ENCODE data around the gene GNAT2.
A peak's percentile ranks its signal among the peaks of the same experiment; 100 is the strongest.

Gene GNAT2

DNA sequence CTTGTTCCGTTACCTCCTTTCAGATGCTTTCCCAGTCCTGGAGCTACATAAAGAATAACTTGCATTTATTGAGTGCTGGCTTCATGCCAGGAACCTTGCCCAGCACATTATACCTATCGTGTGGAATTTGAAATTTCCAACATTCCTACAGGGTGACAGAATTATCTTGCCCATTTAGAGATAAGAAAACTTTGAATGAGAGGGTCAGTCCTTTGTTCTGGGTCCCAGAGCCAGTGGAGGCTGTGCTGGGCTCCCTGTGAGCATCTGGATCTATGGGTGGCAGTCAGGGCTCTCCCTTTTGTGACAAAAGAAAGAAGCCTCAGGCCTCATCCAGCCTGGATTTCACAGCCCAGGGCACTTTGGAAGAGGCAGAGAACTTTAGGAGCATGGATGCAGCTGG, 39.7 kb upstream of the GNAT2 start:
- H3K4me2 ChIP-seq = peak overlapping the region; percentile 60 to 97 (median 83)

DNA sequence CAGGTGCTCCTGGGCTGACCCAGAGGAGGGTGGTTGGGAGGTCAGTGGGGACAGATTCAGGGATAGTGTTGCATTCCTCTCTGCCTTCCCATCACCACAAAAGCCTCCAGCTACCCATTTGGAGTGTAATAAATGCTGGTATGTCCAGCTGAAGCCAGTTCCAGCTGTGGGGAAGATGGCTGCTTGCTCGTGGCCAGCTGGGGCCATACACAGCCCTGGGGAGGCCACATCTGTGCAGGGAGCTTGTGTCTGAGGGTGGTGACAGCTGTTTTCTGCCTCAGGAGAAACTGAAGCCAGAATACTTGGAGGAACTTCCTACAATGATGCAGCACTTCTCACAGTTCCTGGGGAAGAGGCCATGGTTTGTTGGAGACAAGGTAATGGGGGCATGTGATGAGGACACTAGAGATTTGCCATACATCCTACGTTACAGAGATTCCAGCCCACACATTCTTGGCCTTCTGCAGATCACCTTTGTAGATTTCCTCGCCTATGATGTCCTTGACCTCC, 39.2 kb upstream of the GNAT2 start:
- no peaks in the 10 kb centered on the region for H3K9me3 ChIP-seq (replicated peaks in 1 of 11)
- no peak for TF ChIP-seq Cebpa-rat (IDR thresholded peaks at IDR 0.05)

More for the DNA sequence above, 39.7 kb upstream of the GNAT2 start:
- Histone ChIP-seq H4K20me1 (peaks cover 0 to 5% (median 0%) of the 10 kb centered on the region in 11 experiments; a peak in 1 of 22 replicates), H3K4me1 (peaks cover 50 to 82% (median 70%) of the 10 kb centered on the region in 10 experiments), H3K9me3 (replicated peaks in 1 of 11) (no peaks in the 10 kb centered on the region), H3K27ac (peak overlapping the region in 7 of 11 experiments; percentile 29 to 63 (median 53); a peak in 13 of 22 replicates), H3K27me3 (no peaks in the 10 kb centered on the region), H3K9ac (peak overlapping the region in 7 of 11 experiments; percentile 2 to 50 (median 37); a peak in 7 of 22 replicates), H3K36me3 (peaks cover 0 to 16% (median 0%) of the 10 kb centered on the region in 11 experiments; a peak in 3 of 22 replicates), H3K4me3 (no peak overlapping the region)
- no peak for TF ChIP-seq Cebpa-rat (IDR thresholded peaks at IDR 0.05)

GRCh38 chr1:109657970-109658369, 38.6 kb upstream of the GNAT2 start:
- H3K27me3 ChIP-seq = no peaks in the 10 kb centered on the region
- peaks cover 0 to 16% (median 0%) of the 10 kb centered on the region in 11 experiments; a peak in 3 of 22 replicates for H3K36me3 ChIP-seq
- H3K4me3 ChIP-seq = no peak overlapping the region
- H4K20me1 ChIP-seq = peaks cover 0 to 5% (median 0%) of the 10 kb centered on the region in 11 experiments; a peak in 1 of 22 replicates
- H3K9me3 ChIP-seq (replicated peaks in 1 of 11) = no peaks in the 10 kb centered on the region
- H3K27ac ChIP-seq = peak overlapping the region in 4 of 11 experiments; percentile 21 to 61 (median 40); a peak in 4 of 22 replicates
- no peak overlapping the region for H3K9ac ChIP-seq
- peak overlapping the region in 9 of 11 experiments; percentile 71 to 97 (median 93); a peak in 19 of 22 replicates for H3K4me2 ChIP-seq
- H3K4me1 ChIP-seq = peaks cover 50 to 74% (median 65%) of the 10 kb centered on the region in 10 experiments
- TF ChIP-seq Cebpa-rat (IDR thresholded peaks at IDR 0.05) = no peak

More for the DNA sequence above, 39.2 kb upstream of the GNAT2 start:
- H3K4me1 ChIP-seq = peaks cover 50 to 78% (median 68%) of the 10 kb centered on the region in 10 experiments
- no peak overlapping the region for H3K4me3 ChIP-seq
- H3K27me3 ChIP-seq = no peaks in the 10 kb centered on the region
- H4K20me1 ChIP-seq = peaks cover 0 to 5% (median 0%) of the 10 kb centered on the region in 11 experiments; a peak in 1 of 22 replicates
- H3K27ac ChIP-seq = peak overlapping the region in 7 of 11 experiments; percentile 9 to 61 (median 31); a peak in 8 of 22 replicates
- H3K9ac ChIP-seq = peak overlapping the region in 1 of 11 experiments; percentile 33; a peak in 1 of 22 replicates
- peak overlapping the region in 10 of 11 experiments; percentile 6 to 97 (median 86); a peak in 19 of 22 replicates for H3K4me2 ChIP-seq
- peaks cover 0 to 16% (median 0%) of the 10 kb centered on the region in 11 experiments; a peak in 3 of 22 replicates for H3K36me3 ChIP-seq

GRCh38 chr1:109657395-109657794, 38.0 kb upstream of the GNAT2 start:
- no peak for TF ChIP-seq Cebpa-rat (IDR thresholded peaks at IDR 0.05)
- peaks cover 50 to 74% (median 65%) of the 10 kb centered on the region in 10 experiments for H3K4me1 ChIP-seq
- peak overlapping the region in 1 of 10 experiments; percentile 81; a peak in 1 of 20 replicates for H3K4me3 ChIP-seq

GRCh38 chr1:109655615-109656519, 36.5 kb upstream of the GNAT2 start, which contains the start of gene GSTM4:
GSTM4 (plus strand) TSS chr1:109656099; CDS start chr1:109656390, 291 bp downstream.
- H4K20me1 ChIP-seq = peaks cover 0 to 5% (median 0%) of the 10 kb centered on the region in 11 experiments; a peak in 1 of 22 replicates
- H3K4me3 ChIP-seq = peak within 1 kb of the TSS; percentile 65 to 86 (median 71)
- H3K9ac ChIP-seq = peak within 1 kb of the TSS; percentile 68 to 84 (median 79)
- H3K4me2 ChIP-seq = peak within 1 kb of the TSS; percentile 80 to 98 (median 94)
- TF ChIP-seq Cebpa-rat (IDR thresholded peaks at IDR 0.05) = no peak
- peaks cover 50 to 64% (median 59%) of the 10 kb centered on the region in 10 experiments for H3K4me1 ChIP-seq
- H3K36me3 ChIP-seq = peaks cover 0 to 4% (median 0%) of the 10 kb centered on the region in 11 experiments; a peak in 1 of 22 replicates
- no peaks in the 10 kb centered on the region for H3K9me3 ChIP-seq (replicated peaks in 1 of 11)
- H3K27ac ChIP-seq = peak within 1 kb of the TSS; percentile 45 to 80 (median 71); a peak in 21 of 22 replicates
- no peaks in the 10 kb centered on the region for H3K27me3 ChIP-seq

More at GRCh38 chr1:109657395-109657794, 38.0 kb upstream of the GNAT2 start:
- no peak overlapping the region for H3K9ac ChIP-seq
- H4K20me1 ChIP-seq = peaks cover 0 to 5% (median 0%) of the 10 kb centered on the region in 11 experiments; a peak in 1 of 22 replicates
- no peaks in the 10 kb centered on the region for H3K9me3 ChIP-seq (replicated peaks in 1 of 11)
- peaks cover 0 to 15% (median 0%) of the 10 kb centered on the region in 11 experiments; a peak in 3 of 22 replicates for H3K36me3 ChIP-seq
- H3K4me2 ChIP-seq = peak overlapping the region in 10 of 11 experiments; percentile 80 to 98 (median 94); a peak in 18 of 22 replicates
- no peaks in the 10 kb centered on the region for H3K27me3 ChIP-seq
- no peak overlapping the region for H3K27ac ChIP-seq

GRCh38 chr1:109654519-109654918, 35.1 kb upstream of the GNAT2 start:
- peak overlapping the region; percentile 80 to 98 (median 94); a peak in 19 of 22 replicates for H3K4me2 ChIP-seq
- H3K9me3 ChIP-seq (replicated peaks in 1 of 11) = no peaks in the 10 kb centered on the region
- no peak overlapping the region for H3K27ac ChIP-seq
- H3K27me3 ChIP-seq = no peaks in the 10 kb centered on the region
- H3K4me1 ChIP-seq = peaks cover 39 to 51% (median 46%) of the 10 kb centered on the region in 10 experiments
- peak overlapping the region in 1 of 11 experiments; percentile 82; a peak in 1 of 22 replicates for H3K9ac ChIP-seq
- TF ChIP-seq Cebpa-rat (IDR thresholded peaks at IDR 0.05) = no peak
- H4K20me1 ChIP-seq = no peaks in the 10 kb centered on the region; a peak in 1 of 22 replicates
- H3K4me3 ChIP-seq = no peak overlapping the region
- H3K36me3 ChIP-seq = peaks cover 0 to 4% (median 0%) of the 10 kb centered on the region in 11 experiments; a peak in 1 of 22 replicates

DNA sequence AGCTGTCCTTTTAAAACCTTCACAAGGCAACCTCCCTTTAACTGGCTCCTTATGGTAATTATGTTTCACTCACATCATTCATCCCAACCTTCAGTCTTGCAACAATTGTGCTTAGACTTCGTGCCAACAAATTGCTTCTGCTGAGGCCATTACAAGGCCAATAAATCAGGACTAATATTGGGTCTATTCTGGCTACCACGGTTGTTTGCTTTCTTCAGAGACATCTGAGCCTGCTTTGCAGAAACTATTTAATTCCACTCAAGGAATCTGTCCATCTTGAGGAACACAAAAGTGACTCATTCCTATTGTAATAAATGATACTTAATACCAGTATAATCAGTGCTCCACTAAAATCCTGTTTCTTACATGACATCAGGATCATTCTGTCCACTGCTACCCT, 33.9 kb upstream of the GNAT2 start:
- no peak for TF ChIP-seq Cebpa-rat (IDR thresholded peaks at IDR 0.05)

GRCh38 chr1:109652402-109652801, 33.0 kb upstream of the GNAT2 start:
- Histone ChIP-seq H3K9ac (no peak overlapping the region), H3K27me3 (no peaks in the 10 kb centered on the region), H3K4me1 (peaks cover 21 to 34% (median 25%) of the 10 kb centered on the region in 10 experiments), H3K9me3 (replicated peaks in 1 of 11) (no peaks in the 10 kb centered on the region), H3K4me2 (no peak overlapping the region), H4K20me1 (no peaks in the 10 kb centered on the region; a peak in 1 of 22 replicates), H3K4me3 (no peak overlapping the region), H3K36me3 (no peaks in the 10 kb centered on the region), H3K27ac (no peak overlapping the region)
- no peak for TF ChIP-seq Cebpa-rat (IDR thresholded peaks at IDR 0.05)

More for the DNA sequence above, 33.9 kb upstream of the GNAT2 start:
- peaks cover 0 to 2% (median 0%) of the 10 kb centered on the region in 11 experiments; a peak in 1 of 22 replicates for H3K36me3 ChIP-seq
- no peak overlapping the region for H3K9ac ChIP-seq
- H3K4me2 ChIP-seq = no peak overlapping the region
- no peaks in the 10 kb centered on the region; a peak in 1 of 22 replicates for H4K20me1 ChIP-seq
- H3K27ac ChIP-seq = no peak overlapping the region
- no peak overlapping the region for H3K4me3 ChIP-seq
- no peaks in the 10 kb centered on the region for H3K27me3 ChIP-seq
- no peaks in the 10 kb centered on the region for H3K9me3 ChIP-seq (replicated peaks in 1 of 11)
- peaks cover 26 to 41% (median 34%) of the 10 kb centered on the region in 10 experiments for H3K4me1 ChIP-seq

Data from BLaER1 treated with 17β-estradiol and CSF1 and Interleukin-3, amounts not matched to agents 10 nM and 100 nM (cell line).